T-cell (primary cell): Measurements from ENCODE around the gene KAZN. TPM values are rescaled to one million over a fixed set of nuclear protein-coding genes. Genes with fewer than 3 reads are reported as not detected.

Experiments
- ATAC-seq, 4 experiments: fragments of 200-7000 bp in 3 of 4; fragments of 150-1000 bp in 1 of 4; cut with Tn5 transposase; replicated peaks in 1 of 4; 1 replicate in 3 of 4; 2 replicates in 1 of 4; pipeline ENCODE4 v1.10.0; 2021; ENCODE audit warnings: moderate library complexity in 3 of 4, mild to moderate bottlenecking in 2 of 4, moderate number of reproducible peaks in 1 of 4
- CTCF ChIA-PET, 2 donors: fragments of 300-600 bp; sonication (Branson Sonifier 250); formaldehyde crosslinking; loops; one replicate each; lab custom pipeline; 2022; ENCODE audit warnings: antibody characterized with exemption in 2 of 2; lab: Charles Lee
- POLR2A ChIA-PET, 2 donors: fragments of 300-600 bp; sonication (Branson Sonifier 250); formaldehyde crosslinking; loops; one replicate each; lab custom pipeline; 2022; ENCODE audit warnings: antibody characterized with exemption in 2 of 2; lab: Charles Lee
- DNase-seq, 35 experiments: peaks; one replicate each; pipeline versions ENCODE4 v3.0.0 to v3.0.0-alpha.2; 2013 to 2023
- H3K27ac ChIP-seq: one replicate; pipeline ENCODE4 v1.5.1; 2013; ENCODE audit warnings: low read length
- H3K27me3 ChIP-seq, 2 experiments: replicated peaks in 1 of 2; 1 replicate in 1 of 2; 2 replicates in 1 of 2; pipeline versions ENCODE4 v1.6.1 to v1.7.0; 2013; ENCODE audit warnings: low read length in 1 of 2, mixed read lengths in 1 of 2; ENCODE audit not compliant: control insufficient read depth in 2 of 2, insufficient read depth in 2 of 2; ENCODE audit errors: extremely low read depth in 1 of 2
- H3K36me3 ChIP-seq, 2 donors: 1 replicate in 1 of 2; 2 replicates in 1 of 2; pipeline versions ENCODE4 v1.6.1 to v1.7.0; 2013; ENCODE audit warnings: low read length in 1 of 2; ENCODE audit not compliant: control insufficient read depth in 2 of 2, insufficient read depth in 1 of 2; ENCODE audit errors: extremely low read depth in 1 of 2
- H3K4me1 ChIP-seq, 2 experiments: 1 replicate in 1 of 2; 2 replicates in 1 of 2; pipeline versions ENCODE4 v1.6.1 to v1.7.0; 2013; ENCODE audit warnings: low read length in 2 of 2, mixed read lengths in 1 of 2; ENCODE audit not compliant: insufficient read depth in 2 of 2, control insufficient read depth in 1 of 2; ENCODE audit errors: extremely low read depth in 1 of 2
- H3K4me3 ChIP-seq, 2 donors: 1 replicate in 1 of 2; 2 replicates in 1 of 2; pipeline versions ENCODE4 v1.5.1 to v1.7.0; 2013; ENCODE audit warnings: mild to moderate bottlenecking in 2 of 2, low read length in 1 of 2, moderate library complexity in 1 of 2; ENCODE audit not compliant: control insufficient read depth in 1 of 2; ENCODE audit errors: extremely low read depth in 1 of 2
- H3K9me3 ChIP-seq: 2 replicates; pipeline ENCODE4 v1.7.0; 2013
- H3K27ac Mint-ChIP-seq, 2 donors: one replicate each; pipeline ENCODE4 v1.8.0; 2020 to 2021; ENCODE audit warnings: mild to moderate bottlenecking in 2 of 2, mixed read lengths in 2 of 2
- H3K27me3 Mint-ChIP-seq, 2 donors: one replicate each; pipeline ENCODE4 v1.8.0; 2021 to 2022; ENCODE audit warnings: mixed read lengths in 2 of 2
- H3K36me3 Mint-ChIP-seq: one replicate; pipeline ENCODE4 v1.8.0; 2021; ENCODE audit warnings: mixed read lengths
- H3K4me1 Mint-ChIP-seq, 3 donors: one replicate each; pipeline ENCODE4 v1.8.0; 2020 to 2022; ENCODE audit warnings: mixed read lengths in 3 of 3, mild to moderate bottlenecking in 1 of 3
- H3K4me3 Mint-ChIP-seq, 3 donors: one replicate each; pipeline ENCODE4 v1.8.0; 2020 to 2022; ENCODE audit warnings: mild to moderate bottlenecking in 3 of 3, mixed read lengths in 3 of 3, moderate library complexity in 3 of 3
- H3K9me3 Mint-ChIP-seq, 3 donors: one replicate each; pipeline ENCODE4 v1.8.0; 2020 to 2022; ENCODE audit warnings: mixed read lengths in 3 of 3
- WGBS: methylation state at CpG from one replicate; pipeline ENCODE4 v1.1.5; 2013; ENCODE audit warnings: missing lambda C conversion rate; ENCODE audit not compliant: insufficient coverage; 5-methylcytosine and 5-hydroxymethylcytosine counted together
- total RNA-seq, 35 experiments: library from RNA in 6 of 35; stranded (reverse) in 6 of 35; fragments of 120-200 nt in 1 of 35; gene quantifications; one replicate each; pipeline versions ENCODE4 v1.2.1 to v1.2.4 and lab custom pipeline; 2013 to 2026

KAZN gene
- total RNA-seq, 5 donors from 2014 or later (not counting 1 experiment from before 2014, with no cell fraction given), result 0.18 to 0.58 (median 0.30) TPM

DNA sequence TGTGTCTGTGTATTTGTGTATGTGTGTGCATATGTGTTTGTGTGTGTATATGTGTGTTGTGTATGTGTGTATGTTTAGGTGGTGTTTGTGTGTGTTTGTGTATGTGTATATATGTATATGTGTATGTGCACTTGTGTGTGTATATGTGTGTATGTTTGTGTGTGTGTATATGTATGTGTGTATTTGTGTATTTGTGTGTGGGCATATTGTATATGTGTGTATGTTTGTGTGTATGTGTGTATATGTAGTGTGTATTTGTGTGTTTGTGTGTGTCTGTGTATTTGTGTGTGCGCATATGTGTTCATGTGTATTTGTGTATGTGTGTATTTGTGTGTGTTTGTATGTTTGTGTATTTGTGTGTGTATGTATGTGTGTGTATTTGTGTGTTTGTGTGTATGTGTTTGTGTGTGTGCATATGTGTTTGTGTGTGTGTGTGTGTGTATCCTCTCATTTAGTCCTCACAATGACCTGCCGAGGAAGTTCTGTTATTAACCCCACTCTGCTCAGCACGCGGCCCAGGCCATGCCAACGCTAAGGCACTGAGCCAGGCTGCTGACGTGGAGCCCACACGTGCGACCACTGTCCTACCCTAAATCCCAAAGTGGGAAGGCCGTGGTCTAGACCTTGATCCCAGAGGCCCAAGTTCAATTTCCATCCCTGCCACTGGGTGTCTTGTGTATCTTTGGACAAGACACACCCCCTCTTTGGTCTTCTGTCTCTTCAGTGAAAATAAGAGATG is 511.8 kb downstream of the KAZN start:
- H3K27me3 Mint-ChIP-seq, result peaks cover 4 to 8% of the 10 kb centered on the region in 2 donors
- no peaks in the 10 kb centered on the region for H3K9me3 ChIP-seq
- no peak for DNase-seq
- H3K4me3 Mint-ChIP-seq, result no peak overlapping the region
- H3K4me3 ChIP-seq, result no peak overlapping the region
- CTCF ChIA-PET, result no interaction called here
- peaks cover 0 to 4% (median 2%) of the 10 kb centered on the region in 3 donors for H3K4me1 Mint-ChIP-seq
- H3K27ac ChIP-seq, result no peak overlapping the region
- H3K4me1 ChIP-seq, result peaks cover 0 to 7% of the 10 kb centered on the region in 2 experiments
- WGBS, result 91% methylated on average over 8 of the region's 9 CpGs
- no peaks in the 10 kb centered on the region for H3K9me3 Mint-ChIP-seq
- POLR2A ChIA-PET, result no interaction called here
- H3K36me3 ChIP-seq, result no peaks in the 10 kb centered on the region
- H3K27me3 ChIP-seq, result peaks cover 0 to 20% of the 10 kb centered on the region in 2 experiments
- no peak overlapping the region for H3K27ac Mint-ChIP-seq
- no peaks in the 10 kb centered on the region for H3K36me3 Mint-ChIP-seq
- no peak for ATAC-seq

DNA sequence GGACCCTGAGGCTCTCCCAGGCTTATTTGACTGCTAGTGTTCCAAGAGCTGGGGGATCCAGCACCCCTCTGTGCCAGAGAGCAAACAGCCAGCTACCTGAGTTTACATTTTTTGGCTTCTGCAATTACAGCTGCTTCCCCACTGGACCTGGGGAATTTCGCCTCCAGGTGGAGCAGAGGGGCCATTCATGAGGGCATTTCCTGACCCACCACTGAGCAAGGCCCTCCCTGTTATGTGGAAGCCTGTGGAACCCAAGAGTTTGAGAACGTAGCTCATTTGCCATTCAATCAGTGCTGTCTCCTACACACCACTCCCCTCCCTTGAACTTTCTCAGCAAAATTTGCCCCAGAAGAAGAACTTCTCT is 512.4 kb downstream of the KAZN start:
- Mint-ChIP-seq H3K27me3 (peaks cover 4 to 12% of the 10 kb centered on the region in 2 donors), H3K4me3 (no peak overlapping the region), H3K4me1 (peaks cover 0 to 4% (median 2%) of the 10 kb centered on the region in 3 donors), H3K9me3 (no peaks in the 10 kb centered on the region), H3K36me3 (no peaks in the 10 kb centered on the region), H3K27ac (no peak overlapping the region)
- H3K36me3 ChIP-seq, result no peaks in the 10 kb centered on the region
- H3K9me3 ChIP-seq, result no peaks in the 10 kb centered on the region
- CTCF ChIA-PET, result no interaction called here
- no peak for DNase-seq
- peaks cover 0 to 16% of the 10 kb centered on the region in 2 experiments for H3K27me3 ChIP-seq
- H3K4me1 ChIP-seq, result peaks cover 0 to 7% of the 10 kb centered on the region in 2 experiments
- H3K4me3 ChIP-seq, result no peak overlapping the region
- H3K27ac ChIP-seq, result no peak overlapping the region
- no peak for ATAC-seq
- WGBS, result 83% methylated on average over 1 of the region's 2 CpGs
- POLR2A ChIA-PET, result interaction anchor here in 1 of 2 donors (0.5 kb wide), 1 partner anchor 321 kb away, joined by 7 read pairs; no protein-coding TSS in a partner anchor

DNA sequence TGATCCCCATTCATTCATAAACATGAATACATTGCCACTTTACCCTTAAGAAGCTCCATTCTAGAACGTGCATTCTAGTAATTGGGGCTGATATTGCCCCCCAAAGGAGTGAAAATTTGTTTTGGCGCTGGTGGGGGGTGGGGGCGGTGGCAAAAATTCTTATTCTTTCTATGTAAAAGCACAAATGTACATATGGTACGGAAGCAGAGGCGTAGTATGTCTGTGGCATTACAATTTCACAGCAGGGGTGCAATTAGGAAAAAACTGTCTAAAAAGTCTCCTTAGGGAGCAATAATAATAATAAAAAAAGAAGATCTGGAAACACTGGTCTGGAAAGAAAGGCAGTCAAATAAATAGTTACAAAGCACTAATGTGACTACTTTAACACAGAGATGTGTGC is 514.7 kb downstream of the KAZN start:
- Histone ChIP-seq H3K27me3 (peaks cover 0 to 17% of the 10 kb centered on the region in 2 experiments), H3K27ac (no peak overlapping the region), H3K36me3 (no peaks in the 10 kb centered on the region), H3K4me3 (no peak overlapping the region), H3K9me3 (no peaks in the 10 kb centered on the region), H3K4me1 (peaks cover 0 to 7% of the 10 kb centered on the region in 2 experiments)
- Mint-ChIP-seq H3K36me3 (no peaks in the 10 kb centered on the region), H3K27me3 (peaks cover 4 to 12% of the 10 kb centered on the region in 2 donors), H3K27ac (no peak overlapping the region), H3K4me3 (no peak overlapping the region), H3K4me1 (peaks cover 0 to 4% (median 2%) of the 10 kb centered on the region in 3 donors), H3K9me3 (no peaks in the 10 kb centered on the region)
- DNase-seq (no peak), ATAC-seq (no peak)
- no CpG with 5 or more reads among the region's 5 CpGs for WGBS
- CTCF ChIA-PET, result interaction anchor here in 1 of 2 donors (0.6 kb wide), 1 partner anchor 191 kb away, joined by 3 read pairs; no protein-coding TSS in a partner anchor
- POLR2A ChIA-PET, result no interaction called here

DNA sequence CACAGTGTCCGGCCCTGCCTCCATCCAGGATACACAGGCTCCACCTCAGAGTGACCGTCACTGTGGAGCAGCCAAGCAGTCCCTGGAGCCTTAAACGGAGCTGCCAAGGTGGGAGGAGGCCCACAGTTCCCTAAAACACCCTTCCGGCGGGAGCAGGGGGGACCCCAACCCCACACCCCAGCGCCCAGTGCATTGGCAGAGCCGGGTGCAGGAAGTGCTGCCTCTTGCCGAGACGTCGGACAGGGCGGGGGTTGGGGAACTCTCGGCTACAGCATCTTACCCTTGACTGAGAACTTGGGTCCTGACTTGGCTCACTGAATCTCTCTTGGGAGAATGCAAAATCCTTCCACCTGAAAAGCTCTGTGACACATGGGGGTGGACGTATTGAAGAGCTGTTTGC is 516.4 kb downstream of the KAZN start:
- CTCF ChIA-PET, result no interaction called here
- H3K9me3 Mint-ChIP-seq, result no peaks in the 10 kb centered on the region

DNA sequence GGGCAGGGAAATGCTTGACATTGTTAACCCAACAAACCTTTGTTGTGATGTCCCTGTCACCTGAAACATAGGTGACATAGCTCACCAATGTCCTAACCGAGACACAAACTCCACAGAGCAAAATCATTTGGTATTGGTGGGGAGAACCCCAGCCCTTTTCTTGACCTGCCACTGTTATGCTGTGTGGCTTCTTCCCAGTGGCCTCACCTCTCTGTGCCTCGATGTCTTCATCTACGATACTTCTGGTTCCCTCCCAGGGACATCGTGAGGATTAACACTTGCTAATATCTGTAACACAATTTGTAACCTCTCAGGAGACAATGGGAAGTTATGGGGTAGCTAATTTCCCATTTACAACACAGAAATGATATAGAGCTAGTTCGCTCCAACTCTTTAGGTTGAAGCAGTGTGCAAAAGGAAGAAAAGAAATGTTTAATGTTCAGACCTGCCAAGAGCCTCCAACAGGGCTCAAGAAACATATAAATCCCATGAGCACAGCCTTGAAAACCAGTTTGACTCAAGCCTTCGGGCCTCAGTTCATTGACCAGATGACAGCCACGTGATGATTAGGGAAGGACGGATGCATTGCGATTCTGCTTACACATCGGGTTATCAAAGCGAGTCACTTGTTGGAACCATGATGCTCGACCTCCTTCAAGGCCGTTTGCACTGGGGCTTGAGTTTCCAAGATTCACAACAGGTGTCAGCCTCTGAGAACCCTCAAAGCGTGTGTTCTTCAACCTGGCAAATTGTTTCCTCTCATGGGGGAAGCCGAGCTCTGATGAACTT is 517.3 kb downstream of the KAZN start:
- Mint-ChIP-seq H3K36me3 (no peaks in the 10 kb centered on the region), H3K9me3 (no peaks in the 10 kb centered on the region), H3K27ac (no peak overlapping the region), H3K27me3 (peaks cover 4 to 23% of the 10 kb centered on the region in 2 donors), H3K4me3 (no peak overlapping the region), H3K4me1 (peaks cover 0 to 4% (median 2%) of the 10 kb centered on the region in 3 donors)
- Histone ChIP-seq H3K27me3 (peaks cover 0 to 32% of the 10 kb centered on the region in 2 experiments), H3K9me3 (no peaks in the 10 kb centered on the region), H3K36me3 (no peaks in the 10 kb centered on the region), H3K27ac (no peak overlapping the region), H3K4me1 (peaks cover 0 to 7% of the 10 kb centered on the region in 2 experiments), H3K4me3 (no peak overlapping the region)
- ChIA-PET CTCF (no interaction called here), POLR2A (no interaction called here)
- WGBS, result 87% methylated on average over 9 of the region's 15 CpGs
- DNase-seq (no peak), ATAC-seq (no peak)

More for the DNA sequence above, 516.4 kb downstream of the KAZN start:
- DNase-seq (no peak), ATAC-seq (no peak)
- WGBS, result 92% methylated on average over 12 of the region's 13 CpGs
- Histone ChIP-seq H3K27ac (no peak overlapping the region), H3K9me3 (no peaks in the 10 kb centered on the region), H3K27me3 (peaks cover 0 to 32% of the 10 kb centered on the region in 2 experiments), H3K4me3 (no peak overlapping the region), H3K36me3 (no peaks in the 10 kb centered on the region), H3K4me1 (peaks cover 0 to 7% of the 10 kb centered on the region in 2 experiments)
- Mint-ChIP-seq H3K4me3 (no peak overlapping the region), H3K27me3 (peaks cover 4 to 23% of the 10 kb centered on the region in 2 donors), H3K36me3 (no peaks in the 10 kb centered on the region), H3K4me1 (peaks cover 0 to 4% (median 2%) of the 10 kb centered on the region in 3 donors), H3K27ac (no peak overlapping the region)
- POLR2A ChIA-PET, result no interaction called here

DNA sequence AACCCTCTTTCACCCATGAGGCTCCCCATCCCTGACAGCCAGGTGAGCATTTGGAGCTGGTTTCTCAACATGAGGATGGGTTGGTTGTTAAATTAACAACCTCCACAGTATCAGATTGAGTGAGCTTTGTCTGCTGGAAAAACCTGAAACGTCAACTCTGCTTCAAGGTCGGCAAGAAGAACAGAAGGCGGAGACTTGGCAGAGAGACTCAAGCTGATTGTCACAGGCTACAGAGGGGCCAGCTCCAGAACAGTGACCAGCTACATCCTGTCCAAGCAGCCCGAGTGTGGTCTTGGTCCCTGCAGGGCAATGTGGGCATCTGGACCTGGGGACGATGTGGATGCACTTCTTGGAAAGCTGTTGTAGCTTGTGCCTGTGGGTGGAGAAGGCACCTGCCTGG is 518.5 kb downstream of the KAZN start:
- Histone ChIP-seq H3K4me1 (peaks cover 0 to 7% of the 10 kb centered on the region in 2 experiments), H3K27me3 (peaks cover 0 to 35% of the 10 kb centered on the region in 2 experiments), H3K4me3 (no peak overlapping the region), H3K27ac (no peak overlapping the region), H3K9me3 (no peaks in the 10 kb centered on the region), H3K36me3 (no peaks in the 10 kb centered on the region)
- ATAC-seq (no peak), DNase-seq (no peak)
- ChIA-PET POLR2A (no interaction called here), CTCF (no interaction called here)
- Mint-ChIP-seq H3K27ac (no peak overlapping the region), H3K27me3 (peaks cover 4 to 23% of the 10 kb centered on the region in 2 donors), H3K4me1 (peaks cover 0 to 4% (median 2%) of the 10 kb centered on the region in 3 donors), H3K36me3 (no peaks in the 10 kb centered on the region), H3K4me3 (no peak overlapping the region), H3K9me3 (no peaks in the 10 kb centered on the region)
- WGBS, result 77% methylated on average over 5 of the region's 5 CpGs
